Endothelial cell (in vitro differentiated cells): ENCODE measurements around the gene RAB8B. TPM values are rescaled to one million over a fixed set of nuclear protein-coding genes. Genes with fewer than 3 reads are reported as not detected.

Experiments used
- DNase-seq: peaks from one replicate; pipeline ENCODE4 v3.0.0; 2021; ENCODE audit warnings: low spot score
- H3K27ac Mint-ChIP-seq: one replicate; pipeline ENCODE4 v1.8.0; 2021; ENCODE audit warnings: mixed read lengths, inconsistent platforms; ENCODE audit not compliant: unreplicated experiment
- H3K27me3 Mint-ChIP-seq: one replicate; pipeline ENCODE4 v1.8.0; 2021; ENCODE audit warnings: mild to moderate bottlenecking, moderate library complexity, mixed read lengths, inconsistent platforms; ENCODE audit not compliant: unreplicated experiment
- H3K36me3 Mint-ChIP-seq: one replicate; pipeline ENCODE4 v1.8.0; 2021; ENCODE audit warnings: mild to moderate bottlenecking, low read depth, mixed read lengths, inconsistent platforms; ENCODE audit not compliant: unreplicated experiment
- H3K4me1 Mint-ChIP-seq: one replicate; pipeline ENCODE4 v1.8.0; 2021; ENCODE audit warnings: mild to moderate bottlenecking, mixed read lengths, inconsistent platforms; ENCODE audit not compliant: unreplicated experiment
- H3K4me3 Mint-ChIP-seq: one replicate; pipeline ENCODE4 v1.8.0; 2021; ENCODE audit warnings: mild to moderate bottlenecking, mixed read lengths, inconsistent platforms; ENCODE audit not compliant: unreplicated experiment
- H3K9me3 Mint-ChIP-seq: one replicate; pipeline ENCODE4 v1.8.0; 2021; ENCODE audit warnings: mixed read lengths, inconsistent platforms; ENCODE audit not compliant: unreplicated experiment
- total RNA-seq: library from RNA; stranded (reverse); fragmentation: NEBNext Ultra II Directional; extraction: Animal tissue kit (Norgen Biotek cat#: 25700); gene quantifications from one replicate; pipeline ENCODE4 v1.2.1, GENCODE V29; 2021; ENCODE audit not compliant: unreplicated experiment
- TF ChIP-seq, protein P1 (sequence below): fragments of 200-600 bp; sonication (generic); IDR thresholded peaks from one replicate; pipeline ENCODE4 v1.5.0; 2021; ENCODE audit warnings: antibody characterized with exemption; ENCODE audit not compliant: unreplicated experiment

Gene RAB8B
- total RNA-seq, 1 donor from 2014 or later, result 92.9 TPM

DNA sequence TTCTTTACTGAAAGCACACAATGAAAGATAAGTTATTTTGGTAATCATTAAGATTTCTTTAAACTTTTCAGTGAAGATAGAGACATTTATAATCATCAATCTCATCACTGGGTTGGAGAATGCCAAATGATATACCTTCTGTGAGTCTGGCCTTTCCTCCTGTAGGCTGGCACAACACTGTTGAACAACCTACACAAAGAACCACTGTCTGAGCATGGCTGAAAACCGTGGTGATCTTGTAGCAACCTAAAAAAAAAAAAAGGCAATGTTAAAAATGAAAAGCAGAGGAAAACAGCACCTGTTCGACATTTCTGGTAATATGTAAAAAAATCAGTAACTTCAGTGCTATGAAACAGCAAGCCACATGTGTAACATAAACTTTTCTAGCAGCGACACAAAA, 33.9 kb upstream of the RAB8B start:
- Mint-ChIP-seq H3K27ac (no peak overlapping the region), H3K36me3 (peaks cover 10% of the 10 kb centered on the region)
- TF ChIP-seq, protein P1, sequence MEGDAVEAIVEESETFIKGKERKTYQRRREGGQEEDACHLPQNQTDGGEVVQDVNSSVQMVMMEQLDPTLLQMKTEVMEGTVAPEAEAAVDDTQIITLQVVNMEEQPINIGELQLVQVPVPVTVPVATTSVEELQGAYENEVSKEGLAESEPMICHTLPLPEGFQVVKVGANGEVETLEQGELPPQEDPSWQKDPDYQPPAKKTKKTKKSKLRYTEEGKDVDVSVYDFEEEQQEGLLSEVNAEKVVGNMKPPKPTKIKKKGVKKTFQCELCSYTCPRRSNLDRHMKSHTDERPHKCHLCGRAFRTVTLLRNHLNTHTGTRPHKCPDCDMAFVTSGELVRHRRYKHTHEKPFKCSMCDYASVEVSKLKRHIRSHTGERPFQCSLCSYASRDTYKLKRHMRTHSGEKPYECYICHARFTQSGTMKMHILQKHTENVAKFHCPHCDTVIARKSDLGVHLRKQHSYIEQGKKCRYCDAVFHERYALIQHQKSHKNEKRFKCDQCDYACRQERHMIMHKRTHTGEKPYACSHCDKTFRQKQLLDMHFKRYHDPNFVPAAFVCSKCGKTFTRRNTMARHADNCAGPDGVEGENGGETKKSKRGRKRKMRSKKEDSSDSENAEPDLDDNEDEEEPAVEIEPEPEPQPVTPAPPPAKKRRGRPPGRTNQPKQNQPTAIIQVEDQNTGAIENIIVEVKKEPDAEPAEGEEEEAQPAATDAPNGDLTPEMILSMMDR, result no peak

DNA sequence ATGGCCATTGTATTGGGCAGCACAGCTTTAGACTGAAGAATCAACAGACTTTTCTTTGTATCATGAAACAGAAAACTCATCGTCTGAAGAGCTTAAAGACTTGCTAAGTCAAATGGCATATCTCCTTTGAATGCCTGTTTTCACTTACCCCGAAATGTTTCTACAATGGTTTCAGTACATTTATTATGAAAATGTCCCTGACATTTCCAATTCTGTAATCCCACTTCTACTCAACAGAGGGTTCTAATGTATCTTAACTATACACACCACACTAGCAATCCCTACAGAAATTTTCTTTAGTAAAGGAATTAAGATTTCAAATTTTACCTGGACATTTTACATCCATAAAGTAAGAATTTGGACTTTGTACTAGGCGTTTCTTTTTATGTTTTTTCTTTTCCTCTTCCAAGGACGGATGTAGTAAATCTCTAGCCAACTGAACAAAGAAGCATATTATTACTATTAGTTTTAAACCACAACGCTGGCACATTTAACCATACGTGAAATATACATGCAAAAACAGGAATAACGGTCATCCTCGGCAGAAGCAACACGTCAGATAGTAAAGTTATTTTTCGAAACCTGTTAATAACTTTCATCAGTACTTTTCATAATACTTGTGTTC, 33.2 kb upstream of the RAB8B start:
- peak overlapping the region; percentile 88 for H3K27ac Mint-ChIP-seq
- peaks cover 10% of the 10 kb centered on the region for H3K36me3 Mint-ChIP-seq
- peaks cover 7% of the 10 kb centered on the region for H3K4me1 Mint-ChIP-seq
- TF ChIP-seq, protein P1, result no peak
- no peaks in the 10 kb centered on the region for H3K9me3 Mint-ChIP-seq
- peaks cover 2% of the 10 kb centered on the region for H3K27me3 Mint-ChIP-seq
- H3K4me3 Mint-ChIP-seq, result peak overlapping the region; percentile 98
- DNase-seq, result no peak

More for the DNA sequence above, 33.9 kb upstream of the RAB8B start:
- Mint-ChIP-seq H3K4me3 (peak overlapping the region; percentile 98), H3K9me3 (no peaks in the 10 kb centered on the region), H3K4me1 (peaks cover 7% of the 10 kb centered on the region), H3K27me3 (peaks cover 2% of the 10 kb centered on the region)
- DNase-seq, result no peak

DNA sequence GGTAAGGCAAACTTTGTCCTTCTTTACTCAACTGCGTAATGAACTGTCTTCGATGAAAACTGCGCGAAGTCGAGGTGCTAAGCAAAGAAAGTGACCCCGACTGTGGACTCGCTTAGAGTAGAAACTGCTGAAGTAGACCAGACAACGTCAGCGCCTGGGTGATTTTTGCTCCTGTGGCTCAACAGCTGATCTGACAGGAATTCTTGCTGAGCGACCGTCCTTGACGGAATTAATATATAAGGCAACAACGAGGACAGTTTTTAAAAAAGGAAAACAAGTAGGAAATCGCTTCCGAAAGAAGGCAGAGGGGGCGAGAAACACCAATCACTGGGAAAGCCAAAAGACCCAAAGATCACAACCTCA, 32.7 kb upstream of the RAB8B start:
- H3K27me3 Mint-ChIP-seq, result peaks cover 2% of the 10 kb centered on the region
- peaks cover 7% of the 10 kb centered on the region for H3K4me1 Mint-ChIP-seq
- TF ChIP-seq, protein P1, result no peak
- H3K36me3 Mint-ChIP-seq, result peaks cover 10% of the 10 kb centered on the region
- peak overlapping the region; percentile 98 for H3K4me3 Mint-ChIP-seq
- no peaks in the 10 kb centered on the region for H3K9me3 Mint-ChIP-seq
- H3K27ac Mint-ChIP-seq, result peak overlapping the region; percentile 88
- no peak for DNase-seq

DNA sequence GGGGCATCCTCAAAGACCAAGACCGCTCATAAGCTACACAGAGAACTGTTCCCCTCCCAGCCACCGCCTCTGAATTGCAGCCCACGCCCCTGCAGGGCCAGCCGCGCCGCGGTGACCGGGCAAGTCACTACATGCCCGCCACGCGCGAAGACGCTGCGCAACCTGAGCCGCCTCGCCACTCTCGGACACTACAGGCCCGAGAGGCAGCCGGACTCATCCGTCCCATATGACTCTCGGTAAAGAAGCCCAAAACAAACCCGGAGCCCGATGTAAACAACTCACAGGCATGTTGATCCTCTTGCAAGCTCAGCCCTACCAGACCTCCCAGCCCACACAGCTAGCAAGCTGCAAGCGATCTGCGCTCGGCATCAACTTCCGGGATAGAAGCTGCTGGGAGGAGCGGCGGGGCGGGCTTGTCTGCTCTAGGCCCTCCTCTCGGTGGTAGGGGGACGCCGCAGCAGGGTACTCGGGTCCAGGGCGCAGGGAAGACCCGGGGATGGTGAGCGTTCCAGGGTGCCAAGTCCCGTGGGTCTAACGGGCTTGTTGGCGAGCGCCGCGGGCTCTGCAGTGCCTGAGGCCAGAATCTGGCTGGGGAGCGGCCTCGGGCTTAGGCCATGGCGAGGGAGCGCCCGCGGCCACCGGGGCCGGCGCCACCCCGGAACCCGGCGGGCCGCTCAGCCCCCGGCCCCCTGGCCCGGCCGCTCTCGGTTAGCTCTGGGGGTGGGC, 32.1 kb upstream of the RAB8B start, which contains the start of gene RPS27L:
TSS of gene RPS27L (minus strand) at position 360 of the 726 bp plus-strand sequence. CDS start at position 288, 72 bp downstream.
- Mint-ChIP-seq H3K27ac (peak within 1 kb of the TSS; percentile 88), H3K27me3 (peaks cover 2% of the 10 kb centered on the region), H3K4me3 (peak within 1 kb of the TSS; percentile 98), H3K36me3 (peaks cover 10% of the 10 kb centered on the region), H3K9me3 (no peaks in the 10 kb centered on the region), H3K4me1 (peaks cover 7% of the 10 kb centered on the region)
- TF ChIP-seq, protein P1, result no peak
- DNase-seq, result peak; percentile 83
